HepG2 (cell line): Measurements from ENCODE around the gene HAGHL. TPM values are rescaled to one million over a fixed set of nuclear protein-coding genes. Genes with fewer than 3 reads are reported as not detected.

Experiments used
- ELF3 ChIP-seq: IDR thresholded peaks from 2 replicates; pipeline ENCODE4 v1.6.1; 2016; ENCODE audit warnings: missing genetic modification reagents, missing compliant biosample characterization
- GABPB1 ChIP-seq: IDR thresholded peaks from 2 replicates; pipeline ENCODE4 v1.6.1; 2016; ENCODE audit warnings: mild to moderate bottlenecking, missing genetic modification reagents, moderate library complexity, missing compliant biosample characterization
- KDM2A ChIP-seq: sonication (generic); formaldehyde crosslinking; IDR thresholded peaks from 2 replicates; pipeline ENCODE4 v1.4.0; 2020; ENCODE audit warnings: low read depth, missing genetic modification reagents, borderline replicate concordance
- KDM3A ChIP-seq: IDR thresholded peaks from 2 replicates; pipeline ENCODE4 v1.6.1; 2018; ENCODE audit warnings: low read depth, missing compliant biosample characterization
- KDM4B ChIP-seq: sonication (generic); formaldehyde crosslinking; IDR thresholded peaks from 2 replicates; pipeline ENCODE4 v1.4.0; 2020; ENCODE audit warnings: missing genetic modification reagents
- LCORL ChIP-seq, 2 experiments: fragments of 450-650 bp in 1 of 2; sonication (generic) in 1 of 2; formaldehyde crosslinking in 1 of 2; IDR thresholded peaks; 2 replicates each; pipeline versions ENCODE4 v1.5.0 to v1.6.1; 2017 to 2020; ENCODE audit warnings: antibody characterized with exemption in 1 of 2, missing genetic modification reagents in 1 of 2
- POLR2A ChIP-seq, 2 experiments: IDR thresholded peaks; 2 replicates each; pipeline ENCODE4 v1.6.1; 2011; ENCODE audit warnings: low read depth in 2 of 2, low read length in 2 of 2, mild to moderate bottlenecking in 1 of 2, moderate library complexity in 1 of 2; ENCODE audit not compliant: insufficient read depth in 1 of 2
- RCOR2 ChIP-seq: IDR thresholded peaks from 2 replicates; pipeline ENCODE4 v1.6.1; 2016; ENCODE audit warnings: missing biosample characterization, missing genetic modification reagents
- RELA ChIP-seq: sonication (generic); formaldehyde crosslinking; IDR thresholded peaks from 2 replicates; pipeline ENCODE4 v1.4.0; 2020; ENCODE audit warnings: missing genetic modification reagents
- RXRB ChIP-seq: IDR thresholded peaks from 2 replicates; pipeline ENCODE4 v1.6.1; 2016; ENCODE audit warnings: borderline replicate concordance, missing genetic modification reagents, missing compliant biosample characterization
- SETDB1 ChIP-seq: sonication (generic); formaldehyde crosslinking; IDR thresholded peaks from 2 replicates; pipeline ENCODE4 v1.5.1; 2020; ENCODE audit warnings: missing genetic modification reagents, mild to moderate bottlenecking, borderline replicate concordance
- TBP ChIP-seq: sonication (generic); formaldehyde crosslinking; IDR thresholded peaks from 2 replicates; pipeline ENCODE4 v1.5.0; 2020; ENCODE audit warnings: missing genetic modification reagents
- TRIM24 ChIP-seq: sonication (generic); formaldehyde crosslinking; IDR thresholded peaks from 2 replicates; pipeline ENCODE4 v1.8.0; 2022; ENCODE audit warnings: mild to moderate bottlenecking, missing genetic modification reagents
- ZFP37 ChIP-seq: sonication (generic); formaldehyde crosslinking; IDR thresholded peaks from 2 replicates; pipeline ENCODE4 v1.4.0; 2020; ENCODE audit warnings: missing genetic modification reagents, borderline replicate concordance
- ZNF260 ChIP-seq: sonication (generic); formaldehyde crosslinking; IDR thresholded peaks from 2 replicates; pipeline ENCODE4 v1.4.0; 2020; ENCODE audit warnings: missing genetic modification reagents, low read depth, mild to moderate bottlenecking, borderline replicate concordance
- ZNF33B ChIP-seq: sonication (generic); formaldehyde crosslinking; IDR thresholded peaks from 2 replicates; pipeline ENCODE4 v1.5.1; 2020; ENCODE audit warnings: mild to moderate bottlenecking, missing genetic modification reagents
- ZNF552 ChIP-seq: sonication (generic); formaldehyde crosslinking; IDR thresholded peaks from 2 replicates; pipeline ENCODE4 v1.9.0; 2022; ENCODE audit warnings: missing genetic modification reagents, mild to moderate bottlenecking, borderline replicate concordance
- ZNF619 ChIP-seq: sonication (generic); formaldehyde crosslinking; IDR thresholded peaks from 2 replicates; pipeline ENCODE4 v1.4.0; 2020; ENCODE audit warnings: mild to moderate bottlenecking, missing genetic modification reagents
- ZNF652 ChIP-seq: IDR thresholded peaks from 2 replicates; pipeline ENCODE4 v1.6.1; 2016; ENCODE audit warnings: low read depth, borderline replicate concordance
- polyA plus RNA-seq, 8 experiments: library from polyadenylated mRNA; depleted of rRNA in 3 of 8; stranded (reverse) in 7 of 8; unstranded in 1 of 8; fragments of >200 nt; fragmentation: Illumina TruSeq in 4 of 8; extraction: Trizol in 4 of 8; gene quantifications; 2 replicates each; pipeline versions ENCODE4 v1.2.1 to v1.2.3, GENCODE V29; 2011 to 2016; ENCODE audit warnings: low read depth in 4 of 8, missing spikeins in 1 of 8, mixed read lengths in 1 of 8; ENCODE audit not compliant: insufficient read depth in 1 of 8
- total RNA-seq, 5 experiments: library from RNA; depleted of rRNA; stranded (reverse); fragments of >200 nt; fragmentation: Illumina TruSeq; extraction: Trizol; gene quantifications; 2 replicates each; pipeline ENCODE4 v1.2.3, GENCODE V29; 2016; ENCODE audit warnings: low read depth in 1 of 5
- TF ChIP-seq, protein P1 (sequence below): sonication (generic); formaldehyde crosslinking; IDR thresholded peaks from 2 replicates; pipeline ENCODE4 v1.4.0; 2020; ENCODE audit warnings: missing genetic modification reagents, borderline replicate concordance
- TF ChIP-seq, protein P2 (sequence below): IDR thresholded peaks from 2 replicates; pipeline ENCODE4 v1.6.1; 2016
- TF ChIP-seq, protein P3 (sequence below): sonication (generic); formaldehyde crosslinking; IDR thresholded peaks from 2 replicates; pipeline ENCODE4 v1.4.0; 2020; ENCODE audit warnings: missing genetic modification reagents
- TF ChIP-seq, protein P4 (sequence below): sonication (generic); formaldehyde crosslinking; IDR thresholded peaks from 2 replicates; pipeline ENCODE4 v1.4.0; 2020; ENCODE audit warnings: missing genetic modification reagents

Gene HAGHL
- total and polyA plus RNA-seq, 2 of the 13 experiments (the other 11 are each of a cell fraction or from before 2014, with no cell fraction given), result 3.4 to 8.4 TPM

DNA sequence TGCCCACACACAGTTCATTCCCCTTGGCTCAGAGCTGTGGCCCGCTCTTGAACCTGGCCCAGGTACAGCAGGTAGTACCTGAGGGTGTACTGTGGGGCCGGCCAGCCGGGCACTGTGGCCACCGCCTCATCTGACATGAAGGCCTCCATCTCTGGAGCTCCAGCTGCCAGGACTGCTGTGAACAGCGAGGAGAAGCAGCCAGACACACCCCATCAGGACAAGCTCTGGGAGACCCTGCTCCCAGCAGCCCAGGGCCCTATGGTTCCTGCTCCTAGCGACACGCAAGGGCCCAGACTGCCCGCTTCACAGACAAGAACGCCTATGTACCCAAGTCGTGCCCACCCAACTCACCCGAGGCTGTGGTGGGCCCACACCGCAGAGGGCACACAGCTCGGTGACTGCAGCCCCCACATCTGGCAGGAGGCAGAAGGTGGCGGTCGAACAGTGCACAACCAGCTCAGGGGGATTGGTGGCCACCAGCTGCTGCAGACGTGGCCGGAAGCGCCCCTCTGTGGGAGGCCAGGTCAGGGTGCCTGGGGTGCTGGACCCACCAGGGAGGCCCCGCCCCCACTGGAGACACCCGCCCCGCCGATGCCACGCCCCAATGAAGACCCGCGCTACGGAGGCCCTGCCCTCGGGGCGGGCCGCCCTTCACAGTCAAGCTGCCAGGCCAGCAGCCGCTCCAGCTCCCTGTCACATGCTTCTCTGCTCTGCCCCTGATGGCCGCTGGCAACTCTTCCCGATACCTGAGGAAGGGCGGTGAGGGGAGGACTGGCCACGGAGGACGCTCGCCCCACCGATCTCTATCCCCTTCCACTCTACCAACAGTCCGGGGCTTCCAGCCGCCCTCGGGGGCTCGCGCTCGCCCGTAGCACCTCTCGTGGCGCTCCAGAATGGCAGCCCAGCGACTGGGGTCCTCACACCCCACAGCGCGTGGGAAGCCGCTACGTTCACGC is 47.8 kb upstream of the HAGHL start (continued):
- peak; percentile 24; the same call in 1 of the 2 replicates for TF ChIP-seq RXRB (CRISPR knock-in tag)
- 0 out of 2 replicates have a peak, but pooled peaks have one; percentile 26 for TF ChIP-seq ZNF260 (CRISPR knock-in tag)
- no peak for TF ChIP-seq KDM4B
- TF ChIP-seq, protein P1, sequence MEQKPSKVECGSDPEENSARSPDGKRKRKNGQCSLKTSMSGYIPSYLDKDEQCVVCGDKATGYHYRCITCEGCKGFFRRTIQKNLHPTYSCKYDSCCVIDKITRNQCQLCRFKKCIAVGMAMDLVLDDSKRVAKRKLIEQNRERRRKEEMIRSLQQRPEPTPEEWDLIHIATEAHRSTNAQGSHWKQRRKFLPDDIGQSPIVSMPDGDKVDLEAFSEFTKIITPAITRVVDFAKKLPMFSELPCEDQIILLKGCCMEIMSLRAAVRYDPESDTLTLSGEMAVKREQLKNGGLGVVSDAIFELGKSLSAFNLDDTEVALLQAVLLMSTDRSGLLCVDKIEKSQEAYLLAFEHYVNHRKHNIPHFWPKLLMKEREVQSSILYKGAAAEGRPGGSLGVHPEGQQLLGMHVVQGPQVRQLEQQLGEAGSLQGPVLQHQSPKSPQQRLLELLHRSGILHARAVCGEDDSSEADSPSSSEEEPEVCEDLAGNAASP (CRISPR knock-in tag), result 0 out of 2 replicates have a peak, but pooled peaks have one; percentile 5
- TF ChIP-seq, protein P2, sequence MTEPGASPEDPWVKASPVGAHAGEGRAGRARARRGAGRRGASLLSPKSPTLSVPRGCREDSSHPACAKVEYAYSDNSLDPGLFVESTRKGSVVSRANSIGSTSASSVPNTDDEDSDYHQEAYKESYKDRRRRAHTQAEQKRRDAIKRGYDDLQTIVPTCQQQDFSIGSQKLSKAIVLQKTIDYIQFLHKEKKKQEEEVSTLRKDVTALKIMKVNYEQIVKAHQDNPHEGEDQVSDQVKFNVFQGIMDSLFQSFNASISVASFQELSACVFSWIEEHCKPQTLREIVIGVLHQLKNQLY (CRISPR knock-in tag), result no peak
- 0 out of 2 replicates have a peak, but pooled peaks have one; percentile 28 for TF ChIP-seq ZNF619 (CRISPR knock-in tag)
- TF ChIP-seq, protein P3, sequence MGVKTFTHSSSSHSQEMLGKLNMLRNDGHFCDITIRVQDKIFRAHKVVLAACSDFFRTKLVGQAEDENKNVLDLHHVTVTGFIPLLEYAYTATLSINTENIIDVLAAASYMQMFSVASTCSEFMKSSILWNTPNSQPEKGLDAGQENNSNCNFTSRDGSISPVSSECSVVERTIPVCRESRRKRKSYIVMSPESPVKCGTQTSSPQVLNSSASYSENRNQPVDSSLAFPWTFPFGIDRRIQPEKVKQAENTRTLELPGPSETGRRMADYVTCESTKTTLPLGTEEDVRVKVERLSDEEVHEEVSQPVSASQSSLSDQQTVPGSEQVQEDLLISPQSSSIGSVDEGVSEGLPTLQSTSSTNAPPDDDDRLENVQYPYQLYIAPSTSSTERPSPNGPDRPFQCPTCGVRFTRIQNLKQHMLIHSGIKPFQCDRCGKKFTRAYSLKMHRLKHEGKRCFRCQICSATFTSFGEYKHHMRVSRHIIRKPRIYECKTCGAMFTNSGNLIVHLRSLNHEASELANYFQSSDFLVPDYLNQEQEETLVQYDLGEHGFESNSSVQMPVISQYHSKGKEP (CRISPR knock-in tag), result no peak
- TF ChIP-seq, protein P4, sequence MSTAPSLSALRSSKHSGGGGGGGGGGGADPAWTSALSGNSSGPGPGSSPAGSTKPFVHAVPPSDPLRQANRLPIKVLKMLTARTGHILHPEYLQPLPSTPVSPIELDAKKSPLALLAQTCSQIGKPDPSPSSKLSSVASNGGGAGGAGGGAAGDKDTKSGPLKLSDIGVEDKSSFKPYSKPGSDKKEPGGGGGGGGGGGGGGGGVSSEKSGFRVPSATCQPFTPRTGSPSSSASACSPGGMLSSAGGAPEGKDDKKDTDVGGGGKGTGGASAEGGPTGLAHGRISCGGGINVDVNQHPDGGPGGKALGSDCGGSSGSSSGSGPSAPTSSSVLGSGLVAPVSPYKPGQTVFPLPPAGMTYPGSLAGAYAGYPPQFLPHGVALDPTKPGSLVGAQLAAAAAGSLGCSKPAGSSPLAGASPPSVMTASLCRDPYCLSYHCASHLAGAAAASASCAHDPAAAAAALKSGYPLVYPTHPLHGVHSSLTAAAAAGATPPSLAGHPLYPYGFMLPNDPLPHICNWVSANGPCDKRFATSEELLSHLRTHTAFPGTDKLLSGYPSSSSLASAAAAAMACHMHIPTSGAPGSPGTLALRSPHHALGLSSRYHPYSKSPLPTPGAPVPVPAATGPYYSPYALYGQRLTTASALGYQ, result no peak
- no peak for TF ChIP-seq RCOR2 (CRISPR knock-in tag)
- TF ChIP-seq ZFP37 (CRISPR knock-in tag), result no peak
- no peak for TF ChIP-seq RELA (CRISPR knock-in tag)
- TF ChIP-seq SETDB1, result no peak
- TF ChIP-seq LCORL (IDR thresholded peaks at IDR 0.05), result no peak
- no peak for TF ChIP-seq LCORL (CRISPR knock-in tag; IDR thresholded peaks at IDR 0.05)
- TF ChIP-seq POLR2A (IDR thresholded peaks at IDR 0.05; ENCODE audit: insufficient read depth in 1 of 2, low read depth in 2 of 2, low read length in 2 of 2), result peak; percentile 32 to 76; a peak in 2 of 4 replicates
- TF ChIP-seq TBP (CRISPR knock-in tag), result no peak
- TF ChIP-seq GABPB1 (CRISPR knock-in tag), result peak; percentile 82
- TF ChIP-seq ZNF33B (CRISPR knock-in tag), result peak; percentile 45; the same call in 1 of the 2 replicates
- TF ChIP-seq ZNF652 (CRISPR knock-in tag), result no peak
- TF ChIP-seq KDM2A (CRISPR knock-in tag), result peak; percentile 81
- no peak for TF ChIP-seq TRIM24
- TF ChIP-seq ZNF552 (CRISPR knock-in tag), result no peak
- TF ChIP-seq KDM3A (CRISPR knock-in tag), result 0 out of 2 replicates have a peak, but pooled peaks have one; percentile 22
- peak; percentile 43; the same call in 1 of the 2 replicates for TF ChIP-seq ELF3
